HCT116 (cell line): ENCODE data around the gene LMLN. TPM values are rescaled to one million over a fixed set of nuclear protein-coding genes. Genes with fewer than 3 reads are reported as not detected.

ENCODE experiments used
- ATAC-seq: fragments of 200-7000 bp; cut with Tn5 transposase; 2 replicates; pipeline ENCODE4 v1.9.1; 2020; ENCODE audit warnings: mild to moderate bottlenecking, moderate library complexity
- BruUV-seq: library from RNA; stranded (reverse); fragments of 400-500 nt; replicated peaks from 2 replicates; lab custom pipeline; 2021; lab: Mats Ljungman, UMichigan
- CTCF ChIA-PET: fragments of 300-600 bp; sonication (Branson Sonifier 250); formaldehyde crosslinking; loops from one replicate; lab custom pipeline; 2021; ENCODE audit warnings: antibody characterized with exemption; lab: Charles Lee
- POLR2A ChIA-PET: fragments of 300-600, 350-600 bp; sonication (Branson Sonifier 250); formaldehyde crosslinking; loops from one replicate; lab custom pipeline; 2021; ENCODE audit warnings: antibody characterized with exemption; lab: Charles Lee
- RAD21 ChIA-PET, 2 experiments: fragments of 300-600 bp; sonication (Branson Sonifier 250); formaldehyde crosslinking; loops; one replicate each; lab custom pipeline; 2023; ENCODE audit warnings: low total read pairs in 2 of 2; ENCODE audit not compliant: uncharacterized antibody in 2 of 2, unreplicated experiment in 2 of 2, low non-redundant PET in 1 of 2; lab: Charles Lee
- DNase-seq: peaks from one replicate; pipeline ENCODE4 v3.0.0-alpha.2; 2010; ENCODE audit warnings: low read depth, low spot score
- H2AFZ ChIP-seq: fragments of 200-600 bp; shearing (Covaris generic), sonication (generic); 2 replicates; pipeline ENCODE4 v1.6.1; 2017; ENCODE audit warnings: low read depth, mixed run types, mixed read lengths, antibody characterized with exemption, low read length; ENCODE audit not compliant: poor library complexity, severe bottlenecking
- H3K27ac ChIP-seq: 2 replicates; pipeline ENCODE4 v1.5.1; 2012; ENCODE audit warnings: low read depth, low read length
- H3K27me3 ChIP-seq: fragments of 200-600 bp; sonication (generic); 2 replicates; pipeline ENCODE4 v1.6.1; 2016; ENCODE audit warnings: mixed run types, low read length, mixed read lengths; ENCODE audit not compliant: insufficient read depth
- H3K36me3 ChIP-seq, 2 experiments: fragments of 200-500 bp in 1 of 2; fragments of 200-600 bp in 1 of 2; sonication (Bioruptor generic) in 1 of 2; sonication (generic) in 1 of 2; 2 replicates each; pipeline versions ENCODE4 v1.5.1 to v1.6.1; 2014 to 2016; ENCODE audit warnings: low read length in 2 of 2, inconsistent platforms in 1 of 2, mixed read lengths in 1 of 2, mixed run types in 1 of 2; ENCODE audit not compliant: insufficient read depth in 2 of 2, control insufficient read depth in 1 of 2
- H3K4me1 ChIP-seq, 2 experiments: fragments of 200-600 bp in 1 of 2; sonication (generic) in 1 of 2; 2 replicates each; pipeline versions ENCODE4 v1.5.1 to v1.6.1; 2012 to 2017; ENCODE audit warnings: low read length in 2 of 2, inconsistent platforms in 1 of 2, mild to moderate bottlenecking in 1 of 2, mixed read lengths in 1 of 2, mixed run types in 1 of 2, moderate library complexity in 1 of 2; ENCODE audit not compliant: insufficient read depth in 2 of 2, control insufficient read depth in 1 of 2
- H3K4me2 ChIP-seq: fragments of 200-600 bp; sonication (generic); 2 replicates; pipeline ENCODE4 v1.6.1; 2017; ENCODE audit warnings: mixed run types, low read length, mixed read lengths
- H3K4me3 ChIP-seq, 2 experiments: fragments of 200-600 bp in 1 of 2; sonication (generic) in 1 of 2; replicated peaks in 1 of 2; 2 replicates each; pipeline ENCODE4 v1.5.1; 2011 to 2016; ENCODE audit warnings: low read length in 2 of 2, control low read depth in 1 of 2, low read depth in 1 of 2, mild to moderate bottlenecking in 1 of 2, mixed read lengths in 1 of 2, mixed run types in 1 of 2
- H3K79me2 ChIP-seq: fragments of 200-600 bp; sonication (generic); 2 replicates; pipeline ENCODE4 v1.6.1; 2017; ENCODE audit warnings: mild to moderate bottlenecking, mixed run types, low read length, moderate library complexity, mixed read lengths; ENCODE audit not compliant: insufficient read depth
- H3K9ac ChIP-seq: fragments of 200-600 bp; sonication (generic); 2 replicates; pipeline ENCODE4 v1.6.1; 2016; ENCODE audit warnings: low read length, mixed read lengths
- H3K9me2 ChIP-seq: fragments of 200-600 bp; sonication (generic), shearing (Covaris generic); 2 replicates; pipeline ENCODE4 v1.6.1; 2017; ENCODE audit warnings: mixed run types, mild to moderate bottlenecking, moderate library complexity; ENCODE audit not compliant: insufficient read depth
- H3K9me3 ChIP-seq, 2 experiments: fragments of 200-500 bp in 1 of 2; fragments of 200-600 bp in 1 of 2; sonication (Bioruptor generic) in 1 of 2; sonication (generic) in 1 of 2; 2 replicates each; pipeline ENCODE4 v1.6.1; 2014 to 2017; ENCODE audit warnings: low read length in 2 of 2, mixed read lengths in 2 of 2, inconsistent platforms in 1 of 2, low read depth in 1 of 2, mild to moderate bottlenecking in 1 of 2, mixed run types in 1 of 2, moderate library complexity in 1 of 2; ENCODE audit not compliant: control insufficient read depth in 1 of 2, insufficient read depth in 1 of 2
- H4K20me1 ChIP-seq: fragments of 200-600 bp; sonication (generic), shearing (Covaris generic); 2 replicates; pipeline ENCODE4 v1.6.1; 2017; ENCODE audit warnings: mixed run types, mild to moderate bottlenecking, moderate library complexity; ENCODE audit not compliant: insufficient read depth
- EZH2 ChIP-seq: fragments of 200-600 bp; sonication (generic); IDR thresholded peaks from 2 replicates; pipeline ENCODE4 v1.6.1; 2017; ENCODE audit warnings: antibody characterized with exemption, mixed run types
- POLR2AphosphoS5 ChIP-seq: IDR thresholded peaks from 2 replicates; pipeline ENCODE4 v1.6.1; 2011; ENCODE audit warnings: mild to moderate bottlenecking, low read depth, low read length, moderate library complexity
- RAD21 ChIP-seq: IDR thresholded peaks from 2 replicates; pipeline ENCODE4 v1.6.1; 2012; ENCODE audit warnings: low read depth, mild to moderate bottlenecking
- SP1 ChIP-seq: IDR thresholded peaks from 2 replicates; pipeline ENCODE4 v1.6.1; 2012; ENCODE audit warnings: low read depth
- TCF7L2 ChIP-seq: IDR thresholded peaks from 2 replicates; pipeline ENCODE4 v1.7.0; 2011; ENCODE audit warnings: borderline replicate concordance, inconsistent platforms; ENCODE audit not compliant: insufficient read depth, insufficient read length; ENCODE audit errors: extremely low read depth
- ZFX ChIP-seq: fragments of 450-650 bp; IDR thresholded peaks from 2 replicates; pipeline ENCODE4 v1.6.1; 2017
- ZNF274 ChIP-seq: fragments of 200-500 bp; sonication (Bioruptor generic); IDR thresholded peaks from 2 replicates; pipeline ENCODE4 v1.6.1; 2014; ENCODE audit warnings: mild to moderate bottlenecking, low read depth, low read length, inconsistent platforms
- intact Hi-C: fragments of 100-400 bp; cut with micrococcal nuclease; formaldehyde crosslinking; loops from 2 replicates; pipeline ENCODE4 v1.10.0; 2022
- total RNA-seq: library from RNA; stranded (reverse); gene quantifications from one replicate; pipeline ENCODE4 v1.2.1, GENCODE V29; 2021; ENCODE audit not compliant: unreplicated experiment
- TF ChIP-seq, protein P1 (sequence below): IDR thresholded peaks from 2 replicates; pipeline ENCODE4 v1.6.1; 2012; ENCODE audit warnings: low read depth
- TF ChIP-seq, protein P2 (sequence below): IDR thresholded peaks from 2 replicates; pipeline ENCODE4 v1.6.1; 2011; ENCODE audit warnings: mild to moderate bottlenecking, low read length, moderate library complexity; ENCODE audit not compliant: insufficient replicate concordance; ENCODE audit errors: extremely low read depth
- TF ChIP-seq, protein P3 (sequence below): IDR thresholded peaks from 2 replicates; pipeline ENCODE4 v1.6.1; 2012
- TF ChIP-seq, protein P4 (sequence below): IDR thresholded peaks from 2 replicates; pipeline ENCODE4 v1.6.1; 2012

LMLN gene
- total RNA-seq, 1 experiment from 2014 or later, result 7.2 TPM

DNA sequence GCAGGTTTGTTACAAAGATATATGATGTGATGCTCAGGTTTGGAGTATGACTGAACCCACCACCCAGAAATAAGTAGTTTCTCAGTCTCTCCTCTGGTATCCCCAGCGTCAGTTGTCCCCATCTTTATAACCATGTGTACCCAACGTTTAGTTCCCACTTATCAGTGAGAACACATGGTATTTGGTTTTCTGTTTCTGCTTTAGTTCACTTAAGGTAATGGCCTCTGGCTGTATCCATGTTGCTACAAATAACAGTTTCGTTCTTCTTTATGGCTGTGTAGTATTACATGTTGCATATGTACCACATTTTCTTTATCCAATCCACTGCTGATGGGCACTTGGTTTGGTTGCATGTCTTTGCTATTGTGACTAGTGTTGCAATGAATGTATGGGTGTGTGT lies 132.3 kb downstream of the LMLN start:
- TF ChIP-seq SP1 (no peak), RAD21 (no peak), POLR2AphosphoS5 (no peak), ZNF274 (no peak), EZH2 (no peak), TCF7L2 (no peak), ZFX (no peak)
- TF ChIP-seq, protein P1, sequence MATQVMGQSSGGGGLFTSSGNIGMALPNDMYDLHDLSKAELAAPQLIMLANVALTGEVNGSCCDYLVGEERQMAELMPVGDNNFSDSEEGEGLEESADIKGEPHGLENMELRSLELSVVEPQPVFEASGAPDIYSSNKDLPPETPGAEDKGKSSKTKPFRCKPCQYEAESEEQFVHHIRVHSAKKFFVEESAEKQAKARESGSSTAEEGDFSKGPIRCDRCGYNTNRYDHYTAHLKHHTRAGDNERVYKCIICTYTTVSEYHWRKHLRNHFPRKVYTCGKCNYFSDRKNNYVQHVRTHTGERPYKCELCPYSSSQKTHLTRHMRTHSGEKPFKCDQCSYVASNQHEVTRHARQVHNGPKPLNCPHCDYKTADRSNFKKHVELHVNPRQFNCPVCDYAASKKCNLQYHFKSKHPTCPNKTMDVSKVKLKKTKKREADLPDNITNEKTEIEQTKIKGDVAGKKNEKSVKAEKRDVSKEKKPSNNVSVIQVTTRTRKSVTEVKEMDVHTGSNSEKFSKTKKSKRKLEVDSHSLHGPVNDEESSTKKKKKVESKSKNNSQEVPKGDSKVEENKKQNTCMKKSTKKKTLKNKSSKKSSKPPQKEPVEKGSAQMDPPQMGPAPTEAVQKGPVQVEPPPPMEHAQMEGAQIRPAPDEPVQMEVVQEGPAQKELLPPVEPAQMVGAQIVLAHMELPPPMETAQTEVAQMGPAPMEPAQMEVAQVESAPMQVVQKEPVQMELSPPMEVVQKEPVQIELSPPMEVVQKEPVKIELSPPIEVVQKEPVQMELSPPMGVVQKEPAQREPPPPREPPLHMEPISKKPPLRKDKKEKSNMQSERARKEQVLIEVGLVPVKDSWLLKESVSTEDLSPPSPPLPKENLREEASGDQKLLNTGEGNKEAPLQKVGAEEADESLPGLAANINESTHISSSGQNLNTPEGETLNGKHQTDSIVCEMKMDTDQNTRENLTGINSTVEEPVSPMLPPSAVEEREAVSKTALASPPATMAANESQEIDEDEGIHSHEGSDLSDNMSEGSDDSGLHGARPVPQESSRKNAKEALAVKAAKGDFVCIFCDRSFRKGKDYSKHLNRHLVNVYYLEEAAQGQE, result no peak
- TF ChIP-seq, protein P2, sequence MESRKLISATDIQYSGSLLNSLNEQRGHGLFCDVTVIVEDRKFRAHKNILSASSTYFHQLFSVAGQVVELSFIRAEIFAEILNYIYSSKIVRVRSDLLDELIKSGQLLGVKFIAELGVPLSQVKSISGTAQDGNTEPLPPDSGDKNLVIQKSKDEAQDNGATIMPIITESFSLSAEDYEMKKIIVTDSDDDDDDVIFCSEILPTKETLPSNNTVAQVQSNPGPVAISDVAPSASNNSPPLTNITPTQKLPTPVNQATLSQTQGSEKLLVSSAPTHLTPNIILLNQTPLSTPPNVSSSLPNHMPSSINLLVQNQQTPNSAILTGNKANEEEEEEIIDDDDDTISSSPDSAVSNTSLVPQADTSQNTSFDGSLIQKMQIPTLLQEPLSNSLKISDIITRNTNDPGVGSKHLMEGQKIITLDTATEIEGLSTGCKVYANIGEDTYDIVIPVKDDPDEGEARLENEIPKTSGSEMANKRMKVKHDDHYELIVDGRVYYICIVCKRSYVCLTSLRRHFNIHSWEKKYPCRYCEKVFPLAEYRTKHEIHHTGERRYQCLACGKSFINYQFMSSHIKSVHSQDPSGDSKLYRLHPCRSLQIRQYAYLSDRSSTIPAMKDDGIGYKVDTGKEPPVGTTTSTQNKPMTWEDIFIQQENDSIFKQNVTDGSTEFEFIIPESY, result no peak
- TF ChIP-seq, protein P3, sequence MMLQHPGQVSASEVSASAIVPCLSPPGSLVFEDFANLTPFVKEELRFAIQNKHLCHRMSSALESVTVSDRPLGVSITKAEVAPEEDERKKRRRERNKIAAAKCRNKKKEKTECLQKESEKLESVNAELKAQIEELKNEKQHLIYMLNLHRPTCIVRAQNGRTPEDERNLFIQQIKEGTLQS, result no peak
- TF ChIP-seq, protein P4, sequence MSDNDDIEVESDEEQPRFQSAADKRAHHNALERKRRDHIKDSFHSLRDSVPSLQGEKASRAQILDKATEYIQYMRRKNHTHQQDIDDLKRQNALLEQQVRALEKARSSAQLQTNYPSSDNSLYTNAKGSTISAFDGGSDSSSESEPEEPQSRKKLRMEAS, result no peak
- intact Hi-C loops, result no loop called here
- H3K9ac ChIP-seq, result no peak overlapping the region
- no peaks in the 10 kb centered on the region for H3K4me1 ChIP-seq
- H3K9me3 ChIP-seq, result no peaks in the 10 kb centered on the region
- DNase-seq, result no peak
- H3K4me2 ChIP-seq, result no peak overlapping the region
- H3K36me3 ChIP-seq, result no peaks in the 10 kb centered on the region
- no peak for ATAC-seq
- H2AFZ ChIP-seq, result no peak overlapping the region
- ChIA-PET RAD21 (no interaction called here), POLR2A (no interaction called here), CTCF (interaction anchor here (1.2 to 5.0 kb wide), 2 partner anchors 12 to 150 kb away, joined by 3 to 20 read pairs; no protein-coding TSS in a partner anchor)
- no peak overlapping the region for H3K27ac ChIP-seq
- H4K20me1 ChIP-seq, result no peaks in the 10 kb centered on the region
- H3K27me3 ChIP-seq, result no peaks in the 10 kb centered on the region
- H3K4me3 ChIP-seq, result no peak overlapping the region
- no peaks in the 10 kb centered on the region for H3K9me2 ChIP-seq
- H3K79me2 ChIP-seq, result no peaks in the 10 kb centered on the region
- no TSS peak for BruUV-seq
